Glomerular endothelial cell (primary cell): ENCODE measurements around the gene TBC1D20. TPM values are rescaled to one million over a fixed set of nuclear protein-coding genes. Genes with fewer than 3 reads are reported as not detected.

ENCODE experiments used
- total RNA-seq: library from RNA; depleted of rRNA; stranded (reverse); fragments of >200 nt; gene quantifications from 2 replicates; pipeline ENCODE4 v1.2.3, GENCODE V29; 2015

Gene TBC1D20
- total RNA-seq, 1 donor from 2014 or later = 40.8 TPM

Other genes with a start within 250 kb of the TBC1D20 start
- gene DEFB129, start 235.3 kb downstream of the TBC1D20 start, total RNA-seq = not detected in 2 replicates
- gene DEFB132, start 204.8 kb downstream of the TBC1D20 start, total RNA-seq = not detected in 2 replicates
- gene C20orf96, start 171.8 kb downstream of the TBC1D20 start, total RNA-seq = 5.7 and 9.7 TPM in 2 replicates
- gene ZCCHC3, start 165.0 kb downstream of the TBC1D20 start, total RNA-seq = 19.4 and 19.5 TPM in 2 replicates
- 18.7 and 19.0 TPM in 2 replicates for gene SOX12, start 137.0 kb downstream of the TBC1D20 start, total RNA-seq
- gene NRSN2, start 115.4 kb downstream of the TBC1D20 start, total RNA-seq = 36.7 and 50.8 TPM in 2 replicates
- 42.8 and 48.1 TPM in 2 replicates for gene TRIB3, start 81.8 kb downstream of the TBC1D20 start, total RNA-seq
- 118 and 144 TPM in 2 replicates for gene RBCK1, start 54.2 kb downstream of the TBC1D20 start, total RNA-seq
- gene CSNK2A1, start 81.3 kb upstream of the TBC1D20 start, total RNA-seq = 115 and 132 TPM in 2 replicates
- 13.0 and 20.4 TPM in 2 replicates for gene TCF15, start 147.8 kb upstream of the TBC1D20 start, total RNA-seq
- gene SRXN1, start 190.7 kb upstream of the TBC1D20 start, total RNA-seq = 49.6 and 73.4 TPM in 2 replicates
- not detected in 2 replicates for gene SCRT2, start 213.3 kb upstream of the TBC1D20 start, total RNA-seq